OCI-LY7 (cell line): ENCODE measurements around the gene JPT2. TPM values are rescaled to one million over a fixed set of nuclear protein-coding genes. Genes with fewer than 3 reads are reported as not detected.

Experiments
- BruUV-seq: library from RNA; stranded (reverse); fragments of 400-500 nt; replicated peaks from 2 replicates; lab custom pipeline; 2021; lab: Mats Ljungman, UMichigan
- CTCF ChIA-PET: fragments of 300-600 bp; sonication (Branson Sonifier 250); formaldehyde crosslinking; loops from one replicate; lab custom pipeline; 2022; ENCODE audit warnings: antibody characterized with exemption; ENCODE audit not compliant: unreplicated experiment; lab: Charles Lee
- POLR2A ChIA-PET: fragments of 300-600 bp; sonication (Branson Sonifier 250); formaldehyde crosslinking; loops from one replicate; lab custom pipeline; 2022; ENCODE audit warnings: antibody characterized with exemption; lab: Charles Lee
- DNase-seq: peaks from one replicate; pipeline ENCODE4 v3.0.0-alpha.2; 2015; ENCODE audit warnings: low spot score
- H2AFZ ChIP-seq: fragments of 200-600 bp; sonication (generic), shearing (Covaris generic); 2 replicates; pipeline ENCODE4 v1.6.1; 2014; ENCODE audit warnings: mild to moderate bottlenecking, antibody characterized with exemption, low read length, moderate library complexity
- H3K27ac ChIP-seq: fragments of 200-600 bp; sonication (generic); 2 replicates; pipeline ENCODE4 v1.5.1; 2014; ENCODE audit warnings: mixed run types, low read depth, mild to moderate bottlenecking, moderate library complexity, low read length, inconsistent platforms; ENCODE audit not compliant: poor library complexity, severe bottlenecking
- H3K36me3 ChIP-seq: fragments of 200-600 bp; sonication (generic); 2 replicates; pipeline ENCODE4 v1.6.1; 2014; ENCODE audit warnings: mild to moderate bottlenecking, antibody characterized with exemption, low read length, moderate library complexity, mixed read lengths; ENCODE audit not compliant: insufficient read depth
- H3K4me1 ChIP-seq: fragments of 200-600 bp; sonication (generic); 2 replicates; pipeline ENCODE4 v1.5.1; 2014; ENCODE audit warnings: mild to moderate bottlenecking, low read length; ENCODE audit not compliant: insufficient read depth, poor library complexity, severe bottlenecking
- H3K4me2 ChIP-seq: fragments of 200-600 bp; sonication (generic); 2 replicates; pipeline ENCODE4 v1.6.1; 2014; ENCODE audit warnings: mild to moderate bottlenecking, low read length
- H3K4me3 ChIP-seq: fragments of 200-600 bp; sonication (generic); 2 replicates; pipeline ENCODE4 v1.5.1; 2014; ENCODE audit warnings: mild to moderate bottlenecking, low read depth, low read length; ENCODE audit not compliant: poor library complexity, severe bottlenecking
- H3K79me2 ChIP-seq: fragments of 200-600 bp; sonication (generic); 2 replicates; pipeline ENCODE4 v1.6.1; 2016; ENCODE audit warnings: low read depth, mild to moderate bottlenecking, low read length, moderate library complexity, mixed read lengths; ENCODE audit not compliant: insufficient read depth
- H3K9me2 ChIP-seq: fragments of 200-600 bp; sonication (generic); 2 replicates; pipeline ENCODE4 v1.6.1; 2016; ENCODE audit warnings: mild to moderate bottlenecking, low read length, mixed read lengths; ENCODE audit not compliant: insufficient read depth
- H3K9me3 ChIP-seq: fragments of 200-600 bp; sonication (generic); 2 replicates; pipeline ENCODE4 v1.6.1; 2014; ENCODE audit warnings: mild to moderate bottlenecking, mixed run types, low read length, mixed read lengths
- H4K20me1 ChIP-seq: fragments of 200-600 bp; sonication (generic); 2 replicates; pipeline ENCODE4 v1.6.1; 2014; ENCODE audit warnings: mild to moderate bottlenecking, antibody characterized with exemption, low read length, moderate library complexity, mixed read lengths; ENCODE audit not compliant: insufficient read depth
- EZH2phosphoT487 ChIP-seq: fragments of 200-600 bp; sonication (generic); IDR thresholded peaks from 2 replicates; pipeline ENCODE4 v1.6.1; 2018; ENCODE audit warnings: low read depth, borderline replicate concordance, mild to moderate bottlenecking, mixed run types, antibody characterized with exemption, low read length, moderate library complexity, mixed read lengths
- intact Hi-C: fragments of 100-400 bp; cut with micrococcal nuclease; formaldehyde crosslinking; loops from one replicate; pipeline ENCODE4 v1.10.0; 2022; ENCODE audit not compliant: unreplicated experiment
- total RNA-seq, 2 experiments: library from RNA; depleted of rRNA in 1 of 2; stranded (reverse); fragments of >200 nt in 1 of 2; shearing (Covaris generic) in 1 of 2; gene quantifications; 2 replicates each; pipeline ENCODE4 v1.2.3, GENCODE V29; 2014 to 2022
- TF ChIP-seq, protein P1 (sequence below): fragments of 200-600 bp; sonication (generic); conservative IDR thresholded peaks from 2 replicates; pipeline ENCODE4 v1.5.1; 2014; ENCODE audit warnings: mild to moderate bottlenecking, antibody characterized with exemption, low read length, moderate library complexity, mixed read lengths

The JPT2 gene
- total RNA-seq, 2 experiments from 2014 or later = 67.4 to 75.2 TPM

- Histone ChIP-seq H3K9me2 (no peaks in the 10 kb centered on the region), H3K9me3 (no peaks in the 10 kb centered on the region), H3K4me1 (peaks cover 64% of the 10 kb centered on the region), H3K79me2 (peaks cover 88% of the 10 kb centered on the region), H2AFZ (no peak overlapping the region), H3K36me3 (peaks cover 18% of the 10 kb centered on the region; the same call in 1 of the 2 replicates), H3K27ac (peak overlapping the region; percentile 88), H4K20me1 (peaks cover 15% of the 10 kb centered on the region; the same call in 1 of the 2 replicates), H3K4me2 (peak overlapping the region; percentile 95), H3K4me3 (no peak overlapping the region)
- POLR2A ChIA-PET = interaction anchor here (0.5 to 1.2 kb wide), 4 partner anchors 13 to 1192 kb away, joined by 3 to 4 read pairs (median 3); partner anchors contain the start of gene IFT140
- DNase-seq = no peak
- BruUV-seq = no TSS peak
- CTCF ChIA-PET = interaction anchor here (1.1 kb wide), 1 partner anchor 13 kb away, joined by 3 read pairs; no protein-coding TSS in a partner anchor
- no peak for TF ChIP-seq EZH2phosphoT487
- TF ChIP-seq, protein P1, sequence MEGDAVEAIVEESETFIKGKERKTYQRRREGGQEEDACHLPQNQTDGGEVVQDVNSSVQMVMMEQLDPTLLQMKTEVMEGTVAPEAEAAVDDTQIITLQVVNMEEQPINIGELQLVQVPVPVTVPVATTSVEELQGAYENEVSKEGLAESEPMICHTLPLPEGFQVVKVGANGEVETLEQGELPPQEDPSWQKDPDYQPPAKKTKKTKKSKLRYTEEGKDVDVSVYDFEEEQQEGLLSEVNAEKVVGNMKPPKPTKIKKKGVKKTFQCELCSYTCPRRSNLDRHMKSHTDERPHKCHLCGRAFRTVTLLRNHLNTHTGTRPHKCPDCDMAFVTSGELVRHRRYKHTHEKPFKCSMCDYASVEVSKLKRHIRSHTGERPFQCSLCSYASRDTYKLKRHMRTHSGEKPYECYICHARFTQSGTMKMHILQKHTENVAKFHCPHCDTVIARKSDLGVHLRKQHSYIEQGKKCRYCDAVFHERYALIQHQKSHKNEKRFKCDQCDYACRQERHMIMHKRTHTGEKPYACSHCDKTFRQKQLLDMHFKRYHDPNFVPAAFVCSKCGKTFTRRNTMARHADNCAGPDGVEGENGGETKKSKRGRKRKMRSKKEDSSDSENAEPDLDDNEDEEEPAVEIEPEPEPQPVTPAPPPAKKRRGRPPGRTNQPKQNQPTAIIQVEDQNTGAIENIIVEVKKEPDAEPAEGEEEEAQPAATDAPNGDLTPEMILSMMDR = no peak
- intact Hi-C loops = no loop called here
Observed at GRCh38 chr16:1710811-1711507, 32.9 kb downstream of the JPT2 start.

DNA sequence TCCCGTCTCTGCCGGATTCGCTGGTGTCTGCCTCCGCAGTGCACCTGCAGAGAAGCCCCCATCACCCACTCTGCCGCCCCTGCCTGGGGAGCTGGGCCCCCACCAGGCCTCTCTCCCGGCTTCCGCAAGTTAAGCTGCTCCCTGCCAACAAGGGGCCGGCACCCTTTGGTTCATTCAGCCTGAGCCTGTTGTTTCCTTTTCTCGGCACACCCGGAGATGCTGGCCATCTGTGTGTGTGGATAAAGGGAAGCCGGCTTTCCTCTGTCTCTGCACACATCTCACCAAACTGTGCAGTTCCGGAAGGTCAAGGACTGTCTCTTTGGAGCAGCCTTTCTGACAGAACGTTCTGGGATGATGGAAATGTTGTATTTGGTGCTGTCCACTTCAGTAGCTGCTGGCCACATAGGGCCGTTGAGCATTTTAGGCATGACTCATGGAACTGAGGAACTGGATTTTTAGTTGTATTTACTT lies 34.7 kb downstream of the JPT2 start:
- H3K9me2 ChIP-seq = no peaks in the 10 kb centered on the region
- ChIA-PET CTCF (no interaction called here), POLR2A (no interaction called here)
- no peak for TF ChIP-seq EZH2phosphoT487
- H3K4me2 ChIP-seq = peak overlapping the region; percentile 95
- H3K4me1 ChIP-seq = peaks cover 69% of the 10 kb centered on the region
- peaks cover 21% of the 10 kb centered on the region; the same call in 1 of the 2 replicates for H3K36me3 ChIP-seq
- H3K4me3 ChIP-seq = peak overlapping the region; percentile 64
- DNase-seq = peak; percentile 74
- intact Hi-C loops = no loop called here
- no peaks in the 10 kb centered on the region for H3K9me3 ChIP-seq
- no TSS peak for BruUV-seq
- peaks cover 92% of the 10 kb centered on the region for H3K79me2 ChIP-seq
- H4K20me1 ChIP-seq = peaks cover 6% of the 10 kb centered on the region; the same call in 1 of the 2 replicates
- H2AFZ ChIP-seq = no peak overlapping the region
- H3K27ac ChIP-seq = peak overlapping the region; percentile 88

DNA sequence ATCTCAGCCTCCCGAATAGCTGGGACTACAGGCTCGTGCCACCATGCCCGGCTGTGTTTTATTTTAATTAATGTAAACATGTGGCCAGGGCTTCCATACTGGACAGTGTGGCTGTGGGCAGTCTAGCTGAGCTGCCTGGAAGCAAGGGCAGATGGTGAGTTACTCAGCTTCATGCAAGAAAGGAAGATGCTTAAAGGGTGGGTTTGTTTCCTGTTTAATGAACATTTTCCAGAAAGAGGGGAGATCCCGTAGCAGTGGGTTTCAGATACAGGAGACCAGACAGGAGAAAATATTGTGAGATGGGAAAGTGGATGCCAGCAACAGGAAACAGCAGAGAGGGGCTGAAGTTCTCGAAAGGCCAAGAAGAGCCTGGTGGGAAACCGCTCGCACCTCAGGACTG lies 35.3 kb downstream of the JPT2 start:
- DNase-seq = no peak
- H2AFZ ChIP-seq = peak overlapping the region; percentile 26; the same call in 1 of the 2 replicates
- POLR2A ChIA-PET = interaction anchor here (0.6 kb wide), 1 partner anchor 17 kb away, joined by 3 read pairs; no protein-coding TSS in a partner anchor
- H3K79me2 ChIP-seq = peaks cover 91% of the 10 kb centered on the region
- H3K4me2 ChIP-seq = peak overlapping the region; percentile 95
- CTCF ChIA-PET = no interaction called here
- H3K36me3 ChIP-seq = peaks cover 17% of the 10 kb centered on the region; the same call in 1 of the 2 replicates
- H3K4me3 ChIP-seq = peak overlapping the region; percentile 64
- TF ChIP-seq, protein P1 = no peak
- no peak for TF ChIP-seq EZH2phosphoT487
- no peaks in the 10 kb centered on the region for H3K9me2 ChIP-seq
- H4K20me1 ChIP-seq = 0 out of 2 replicates have a peak, but pooled peaks cover under 1% of the 10 kb centered on the region
- H3K27ac ChIP-seq = peak overlapping the region; percentile 88
- intact Hi-C loops = no loop called here
- BruUV-seq = TSS peak; percentile 91
- H3K4me1 ChIP-seq = peaks cover 67% of the 10 kb centered on the region
- no peaks in the 10 kb centered on the region for H3K9me3 ChIP-seq
